ENCODE data around the gene OAS2.
"Not testable (repeated sequence)": the region's sequence is repeated elsewhere in the genome, so short reads cannot be mapped to it uniquely, and the experiment has no call there.

The OAS2 gene

GRCh38 chr12:112957125-112957524, 21.2 kb upstream of the OAS2 start:
- not testable (repeated sequence) for DNase-seq (ENCODE audit: low spot score)

- no peak for DNase-seq (ENCODE audit: low spot score)
Observed at GRCh38 chr12:112961074-112961473, 17.2 kb upstream of the OAS2 start.

- DNase-seq (ENCODE audit: low spot score) = no peak
Observed at GRCh38 chr12:112961536-112961935, 16.8 kb upstream of the OAS2 start.

- DNase-seq (ENCODE audit: low spot score) = no peak
Observed at GRCh38 chr12:112962561-112962960, 15.8 kb upstream of the OAS2 start.

- no peak for DNase-seq (ENCODE audit: low spot score)
Observed at GRCh38 chr12:112963227-112963861, 15.0 kb upstream of the OAS2 start.

DNA sequence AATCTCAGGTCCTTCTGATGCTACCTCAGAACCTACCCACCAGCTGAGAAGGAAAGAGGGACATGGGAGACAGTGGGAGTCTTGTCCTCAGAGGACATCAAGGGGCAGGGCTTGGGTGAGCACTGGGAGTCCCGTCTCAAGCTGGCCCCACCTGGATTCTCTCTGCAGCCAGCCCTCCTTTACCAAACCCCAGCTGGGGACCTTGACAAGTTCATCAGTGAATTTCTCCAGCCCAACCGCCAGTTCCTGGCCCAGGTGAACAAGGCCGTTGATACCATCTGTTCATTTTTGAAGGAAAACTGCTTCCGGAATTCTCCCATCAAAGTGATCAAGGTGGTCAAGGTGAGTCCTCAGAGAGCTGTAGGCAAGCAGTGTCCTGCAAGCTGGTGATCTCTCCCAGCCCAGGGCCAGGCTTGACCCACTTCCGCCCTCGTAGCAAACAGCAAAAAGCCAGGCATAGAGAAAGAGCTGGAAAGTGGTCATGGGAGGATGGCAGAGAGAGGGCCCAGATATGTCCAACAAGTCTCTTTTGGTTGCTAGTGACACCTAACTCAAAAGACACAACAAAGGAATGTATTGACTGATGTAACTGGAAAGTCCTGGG, 14.2 kb upstream of the OAS2 start:
- DNase-seq (ENCODE audit: low spot score) = no peak

GRCh38 chr12:112964915-112965314, 13.4 kb upstream of the OAS2 start:
- no peak for DNase-seq (ENCODE audit: low spot score)

DNA sequence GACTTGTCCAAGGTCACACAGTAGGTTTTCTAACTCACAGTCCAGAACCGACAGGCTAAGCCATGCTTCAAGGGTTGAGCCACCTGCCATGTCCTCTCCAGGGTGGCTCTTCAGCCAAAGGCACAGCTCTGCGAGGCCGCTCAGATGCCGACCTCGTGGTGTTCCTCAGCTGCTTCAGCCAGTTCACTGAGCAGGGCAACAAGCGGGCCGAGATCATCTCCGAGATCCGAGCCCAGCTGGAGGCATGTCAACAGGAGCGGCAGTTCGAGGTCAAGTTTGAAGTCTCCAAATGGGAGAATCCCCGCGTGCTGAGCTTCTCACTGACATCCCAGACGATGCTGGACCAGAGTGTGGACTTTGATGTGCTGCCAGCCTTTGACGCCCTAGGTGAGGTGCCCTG, 12.7 kb upstream of the OAS2 start:
- no peak for DNase-seq (ENCODE audit: low spot score)

DNA sequence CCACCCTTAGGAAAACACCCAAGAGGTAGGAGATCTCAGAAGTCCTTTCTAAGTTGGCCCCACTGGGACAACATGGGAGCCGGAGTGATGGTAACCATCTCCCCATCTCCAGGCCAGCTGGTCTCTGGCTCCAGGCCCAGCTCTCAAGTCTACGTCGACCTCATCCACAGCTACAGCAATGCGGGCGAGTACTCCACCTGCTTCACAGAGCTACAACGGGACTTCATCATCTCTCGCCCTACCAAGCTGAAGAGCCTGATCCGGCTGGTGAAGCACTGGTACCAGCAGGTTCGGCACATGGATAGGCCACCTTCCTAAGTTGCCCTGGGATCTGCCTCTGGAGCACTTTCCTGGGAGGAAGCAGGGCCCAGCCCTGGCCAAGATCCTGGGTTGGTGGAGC, 11.0 kb upstream of the OAS2 start:
- DNase-seq (ENCODE audit: low spot score) = no peak

DNA sequence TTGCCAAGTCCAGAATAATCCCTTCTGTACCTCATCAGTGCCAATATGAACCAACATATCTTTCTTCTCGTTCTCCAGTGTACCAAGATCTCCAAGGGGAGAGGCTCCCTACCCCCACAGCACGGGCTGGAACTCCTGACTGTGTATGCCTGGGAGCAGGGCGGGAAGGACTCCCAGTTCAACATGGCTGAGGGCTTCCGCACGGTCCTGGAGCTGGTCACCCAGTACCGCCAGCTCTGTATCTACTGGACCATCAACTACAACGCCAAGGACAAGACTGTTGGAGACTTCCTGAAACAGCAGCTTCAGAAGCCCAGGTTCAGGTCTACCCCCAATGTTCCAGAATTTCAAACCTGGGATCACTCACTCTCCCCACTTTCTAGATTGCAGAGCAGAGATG, 10.5 kb upstream of the OAS2 start:
- no peak for DNase-seq (ENCODE audit: low spot score)

DNA sequence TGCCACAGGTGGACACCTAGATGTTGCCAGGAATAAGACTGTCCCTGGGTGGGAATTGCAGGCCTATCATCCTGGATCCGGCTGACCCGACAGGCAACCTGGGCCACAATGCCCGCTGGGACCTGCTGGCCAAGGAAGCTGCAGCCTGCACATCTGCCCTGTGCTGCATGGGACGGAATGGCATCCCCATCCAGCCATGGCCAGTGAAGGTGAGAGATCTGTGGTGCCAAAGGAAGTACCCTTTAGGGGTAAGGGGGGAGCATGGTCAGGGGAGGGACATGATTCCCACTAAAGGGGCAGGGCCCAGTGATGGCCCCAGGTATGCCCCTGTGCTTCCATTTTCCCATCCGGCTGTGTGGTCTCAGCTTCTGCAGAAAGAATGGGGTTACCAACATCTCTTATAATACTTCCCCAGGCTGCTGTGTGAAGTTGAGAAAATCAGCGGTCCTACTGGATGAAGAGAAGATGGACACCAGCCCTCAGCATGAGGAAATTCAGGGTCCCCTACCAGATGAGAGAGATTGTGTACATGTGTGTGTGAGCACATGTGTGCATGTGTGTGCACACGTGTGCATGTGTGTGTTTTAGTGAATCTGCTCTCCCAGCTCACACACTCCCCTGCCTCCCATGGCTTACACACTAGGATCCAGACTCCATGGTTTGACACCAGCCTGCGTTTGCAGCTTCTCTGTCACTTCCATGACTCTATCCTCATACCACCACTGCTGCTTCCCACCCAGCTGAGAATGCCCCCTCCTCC, 8.6 kb upstream of the OAS2 start:
- no peak for DNase-seq (ENCODE audit: low spot score)

GRCh38 chr12:112970391-112970790, 7.9 kb upstream of the OAS2 start:
- DNase-seq (ENCODE audit: low spot score) = no peak

DNA sequence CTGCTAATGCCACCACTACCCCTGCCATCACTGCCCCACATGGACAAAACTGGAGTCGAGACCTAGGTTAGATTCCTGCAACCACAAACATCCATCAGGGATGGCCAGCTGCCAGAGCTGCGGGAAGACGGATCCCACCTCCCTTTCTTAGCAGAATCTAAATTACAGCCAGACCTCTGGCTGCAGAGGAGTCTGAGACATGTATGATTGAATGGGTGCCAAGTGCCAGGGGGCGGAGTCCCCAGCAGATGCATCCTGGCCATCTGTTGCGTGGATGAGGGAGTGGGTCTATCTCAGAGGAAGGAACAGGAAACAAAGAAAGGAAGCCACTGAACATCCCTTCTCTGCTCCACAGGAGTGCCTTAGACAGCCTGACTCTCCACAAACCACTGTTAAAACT, 7.1 kb upstream of the OAS2 start:
- no peak for DNase-seq (ENCODE audit: low spot score)

GRCh38 chr12:112973011-112973735, 5.1 kb upstream of the OAS2 start:
- DNase-seq (ENCODE audit: low spot score) = no peak

DNA sequence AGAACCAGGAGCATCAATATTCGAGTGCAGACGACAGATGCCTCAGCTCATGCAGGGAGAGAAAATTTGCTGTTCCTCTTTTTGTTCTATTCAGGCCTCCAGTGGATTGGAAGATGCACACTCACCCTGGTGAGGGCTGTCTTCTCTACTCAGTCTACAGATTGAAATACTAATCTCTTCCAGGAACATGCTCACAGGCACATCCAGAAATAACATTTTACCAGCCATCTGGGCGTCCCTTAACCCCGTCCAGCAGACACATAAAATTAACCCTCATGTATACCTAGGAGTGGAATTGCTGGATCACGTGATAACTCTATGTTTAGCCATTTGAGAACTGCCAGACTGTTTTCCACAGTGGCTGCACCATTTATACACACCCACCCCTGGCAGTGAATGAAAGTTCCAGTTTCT, 4.5 kb upstream of the OAS2 start:
- DNase-seq (ENCODE audit: low spot score) = no peak

DNA sequence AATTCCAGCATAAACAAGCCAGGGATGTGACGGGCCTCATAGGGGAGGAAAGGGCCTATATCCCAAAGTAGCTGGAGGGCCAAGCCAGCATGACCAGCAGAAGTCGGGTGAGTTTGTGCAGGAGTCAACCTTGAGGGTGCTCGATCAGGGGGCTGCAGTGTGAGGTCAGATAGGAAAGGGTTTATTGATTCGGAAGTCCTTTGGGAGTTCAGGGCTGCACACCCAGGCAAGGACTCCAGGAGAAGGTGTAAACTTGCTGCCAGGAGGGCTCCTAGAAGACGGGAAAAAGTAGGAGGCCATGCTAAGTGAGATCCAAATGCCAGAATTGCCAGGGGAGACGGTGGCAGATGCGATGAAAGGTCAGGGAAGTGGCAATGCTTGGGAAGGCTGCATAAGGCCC, 3.4 kb upstream of the OAS2 start:
- DNase-seq (ENCODE audit: low spot score) = no peak

DNA sequence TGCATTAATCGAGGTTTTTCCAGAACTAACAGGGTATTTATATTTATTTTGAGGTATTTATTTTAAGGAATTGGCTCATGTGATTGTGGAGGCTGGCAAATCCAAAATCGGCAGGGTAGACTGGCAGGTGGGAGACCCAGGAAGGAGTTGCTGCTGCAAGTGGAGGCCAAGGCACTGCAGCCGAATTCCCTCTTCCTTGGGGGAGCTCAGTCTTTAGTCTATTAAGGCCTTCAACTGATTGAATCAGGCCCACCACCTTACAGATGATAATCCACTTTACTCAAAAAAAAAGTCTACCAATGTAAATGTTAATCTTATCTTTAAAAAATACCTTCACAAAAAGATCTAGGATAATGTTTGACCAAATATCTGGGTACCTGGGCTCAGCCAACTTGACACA, 1.2 kb upstream of the OAS2 start:
- no peak for DNase-seq (ENCODE audit: low spot score)

GRCh38 chr12:112977641-112978040, 678 bp upstream of the OAS2 start:
- no peak for DNase-seq (ENCODE audit: low spot score)

- DNase-seq (ENCODE audit: low spot score) = no peak
Observed at GRCh38 chr12:112979041-112979680, 842 bp downstream of the OAS2 start.

GRCh38 chr12:112980491-112981158, 2.3 kb downstream of the OAS2 start:
- no peak for DNase-seq (ENCODE audit: low spot score)

- DNase-seq (ENCODE audit: low spot score) = no peak
Observed at GRCh38 chr12:112985642-112986290, 7.4 kb downstream of the OAS2 start.
